Adrenal gland (tissue), 5 donors: ENCODE measurements around the gene DLEU7.

Experiments
- CTCF ChIP-seq, 6 experiments: fragments of 450-650 bp in 4 of 6; fragments of 200-600 bp in 2 of 6; sonication (generic) in 1 of 6; IDR thresholded peaks; 1 replicate in 5 of 6; 2 replicates in 1 of 6; pipeline versions ENCODE4 v1.5.1 to v1.8.0; 2016 to 2021; ENCODE audit warnings: antibody characterized with exemption in 6 of 6, mild to moderate bottlenecking in 2 of 6, moderate library complexity in 1 of 6
- POLR2A ChIP-seq, 2 donors: fragments of 450-650 bp; IDR thresholded peaks; one replicate each; pipeline ENCODE4 v1.6.1; 2017; ENCODE audit warnings: antibody characterized with exemption in 2 of 2, mild to moderate bottlenecking in 2 of 2, moderate library complexity in 1 of 2
- donor health status: DM: no; HTN: no; CAD: no.

DNA sequence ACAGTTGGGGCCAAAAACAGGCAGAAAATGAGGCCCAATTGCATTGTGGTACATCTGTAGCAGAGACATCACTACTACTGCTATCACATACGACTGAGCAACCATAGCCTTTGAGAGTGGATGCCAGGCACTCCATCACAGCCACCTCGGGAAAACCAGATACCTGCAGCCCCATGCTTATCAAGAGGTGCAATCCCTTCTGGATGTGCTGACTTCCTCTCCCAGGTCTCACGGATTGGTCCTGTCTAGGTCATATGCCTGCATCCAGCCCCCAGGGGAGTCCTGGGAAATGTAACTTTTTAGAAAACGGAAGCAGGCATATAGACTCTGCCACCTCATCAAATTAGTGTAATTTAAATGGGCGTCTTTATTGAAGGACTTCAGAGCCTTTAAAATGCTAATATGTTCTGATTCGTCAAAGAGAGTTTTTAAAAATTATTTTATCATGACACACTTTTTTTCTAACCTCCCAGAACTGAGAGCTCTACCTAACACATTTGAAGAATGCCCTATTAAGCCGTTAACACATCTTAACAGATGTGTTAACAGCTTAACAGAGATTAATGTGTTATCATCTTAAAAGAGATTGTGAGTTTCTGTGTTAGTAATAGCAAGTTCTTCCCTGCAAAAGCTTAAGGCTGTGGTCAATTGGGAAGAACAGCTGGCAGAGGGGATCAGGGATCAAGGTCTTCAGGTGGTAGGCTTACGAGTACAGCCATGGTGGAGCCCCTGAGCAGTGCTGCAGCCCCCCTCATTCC is 63.9 kb downstream of the DLEU7 start:
- TF ChIP-seq POLR2A (IDR thresholded peaks at IDR 0.05) (no peak), CTCF (IDR thresholded peaks at IDR 0.05) (no peak)
